Measurements from ENCODE around the gene MCM3AP.
"Not testable (repeated sequence)": the region's sequence is repeated elsewhere in the genome, so short reads cannot be mapped to it uniquely, and the experiment has no call there.

Gene MCM3AP

GRCh38 chr21:46311568-46311967 is 26.2 kb upstream of the MCM3AP start:
- DNase-seq (ENCODE audit: low spot score), result no peak

- not testable (repeated sequence) for DNase-seq (ENCODE audit: low spot score)
Measured at GRCh38 chr21:46310260-46310659, 24.8 kb upstream of the MCM3AP start.

- no peak for DNase-seq (ENCODE audit: low spot score)
Measured at GRCh38 chr21:46308431-46308830, 23.0 kb upstream of the MCM3AP start.

- DNase-seq (ENCODE audit: low spot score), result no peak
Measured at GRCh38 chr21:46307625-46308024, 22.2 kb upstream of the MCM3AP start.

GRCh38 chr21:46304955-46305354 is 19.5 kb upstream of the MCM3AP start:
- no peak for DNase-seq (ENCODE audit: low spot score)

GRCh38 chr21:46304437-46304836 is 19.0 kb upstream of the MCM3AP start:
- no peak for DNase-seq (ENCODE audit: low spot score)

GRCh38 chr21:46301759-46302158 is 16.3 kb upstream of the MCM3AP start:
- DNase-seq (ENCODE audit: low spot score), result no peak

- DNase-seq (ENCODE audit: low spot score), result no peak
Measured at GRCh38 chr21:46299167-46299566, 13.8 kb upstream of the MCM3AP start.

- no peak for DNase-seq (ENCODE audit: low spot score)
Measured at GRCh38 chr21:46297338-46298271, 12.2 kb upstream of the MCM3AP start.

GRCh38 chr21:46295996-46296752 is 10.8 kb upstream of the MCM3AP start:
- DNase-seq (ENCODE audit: low spot score), result no peak

GRCh38 chr21:46295177-46295770 is 9.9 kb upstream of the MCM3AP start:
- no peak for DNase-seq (ENCODE audit: low spot score)

- DNase-seq (ENCODE audit: low spot score), result no peak
Measured at GRCh38 chr21:46294647-46295176, 9.3 kb upstream of the MCM3AP start.

GRCh38 chr21:46291561-46291960 is 6.2 kb upstream of the MCM3AP start:
- no peak for DNase-seq (ENCODE audit: low spot score)

- DNase-seq (ENCODE audit: low spot score), result no peak
Measured at GRCh38 chr21:46289655-46290179, 4.3 kb upstream of the MCM3AP start.

GRCh38 chr21:46287541-46287940 is 2.1 kb upstream of the MCM3AP start:
- DNase-seq (ENCODE audit: low spot score), result no peak

GRCh38 chr21:46286648-46287002 is 1.2 kb upstream of the MCM3AP start:
- DNase-seq (ENCODE audit: low spot score), result peak; percentile 70

GRCh38 chr21:46285761-46286647 is 593 bp upstream of the MCM3AP start, which contains the start of gene YBEY:
YBEY (plus strand) TSS chr21:46286342; CDS start chr21:46286914, 572 bp downstream.
- DNase-seq (ENCODE audit: low spot score), result peak; percentile 75

GRCh38 chr21:46284733-46285132 is 678 bp downstream of the MCM3AP start:
- no peak for DNase-seq (ENCODE audit: low spot score)

- DNase-seq (ENCODE audit: low spot score), result no peak
Measured at GRCh38 chr21:46284077-46284644, 1.2 kb downstream of the MCM3AP start.

GRCh38 chr21:46274797-46275390 is 10.5 kb downstream of the MCM3AP start:
- DNase-seq (ENCODE audit: low spot score), result no peak
